Ectodermal cell (in vitro differentiated cells): ENCODE results near the gene TGM2.

ENCODE experiments used
- H3K27ac ChIP-seq: 2 replicates; pipeline ENCODE4 v1.7.0; 2013; ENCODE audit warnings: mild to moderate bottlenecking, low read depth, low read length; ENCODE audit not compliant: insufficient read depth, poor library complexity, severe bottlenecking
- H3K27me3 ChIP-seq: 2 replicates; pipeline ENCODE4 v1.7.0; 2013; ENCODE audit warnings: mild to moderate bottlenecking, low read length; ENCODE audit not compliant: insufficient read depth, control insufficient read depth, poor library complexity, severe bottlenecking
- H3K36me3 ChIP-seq: one replicate; pipeline ENCODE4 v1.7.0; 2013; ENCODE audit warnings: low read length; ENCODE audit not compliant: control insufficient read depth, insufficient read depth
- H3K4me1 ChIP-seq: one replicate; pipeline ENCODE4 v1.7.0; 2013; ENCODE audit warnings: low read length; ENCODE audit not compliant: control insufficient read depth, insufficient read depth
- H3K4me3 ChIP-seq: 2 replicates; pipeline ENCODE4 v1.7.0; 2013; ENCODE audit warnings: low read depth, low read length, control low read depth; ENCODE audit not compliant: insufficient read depth
- H3K9me3 ChIP-seq: 2 replicates; pipeline ENCODE4 v1.7.0; 2013; ENCODE audit warnings: mild to moderate bottlenecking, low read length, moderate library complexity; ENCODE audit not compliant: control insufficient read depth
- WGBS, 2 experiments: methylation state at CpG; one replicate each; pipeline ENCODE4 v1.1.7; 2013; ENCODE audit warnings: missing lambda C conversion rate in 2 of 2; 5-methylcytosine and 5-hydroxymethylcytosine counted together

TGM2 gene

DNA sequence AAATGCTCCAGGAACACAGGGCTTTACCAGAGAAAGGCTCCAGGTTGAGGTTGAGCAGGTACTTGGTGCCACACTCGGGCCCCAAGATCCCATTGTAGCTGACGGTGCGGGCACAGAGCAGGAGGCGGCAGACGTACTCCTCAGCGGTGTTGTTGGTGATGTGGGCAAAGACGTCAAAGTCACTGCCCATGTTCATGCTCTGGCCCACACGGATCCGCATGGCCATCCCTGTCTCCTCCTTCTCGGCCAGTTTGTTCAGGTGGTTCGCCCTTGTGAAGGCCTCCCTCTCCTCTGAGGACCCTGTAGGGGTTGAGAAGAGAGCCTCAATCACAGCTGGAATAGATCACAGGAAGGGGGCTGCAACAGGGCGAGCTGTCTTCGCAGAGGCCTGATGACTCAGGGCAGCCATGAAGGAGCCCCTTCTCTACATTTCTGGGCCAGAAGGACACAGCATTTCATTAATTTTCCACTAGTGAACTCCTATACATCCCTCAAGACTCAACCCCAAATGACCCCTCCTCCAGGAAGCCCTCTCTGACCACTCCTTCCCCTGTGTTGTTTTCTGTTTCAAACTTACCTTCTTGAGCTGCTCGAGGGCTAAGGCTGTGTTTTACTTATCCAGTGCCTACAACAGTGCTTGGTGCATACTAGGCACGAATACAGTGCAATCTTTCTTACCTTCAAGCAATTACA is 26.8 kb downstream of the TGM2 start:
- Histone ChIP-seq H3K9me3 (no peaks in the 10 kb centered on the region), H3K4me1 (peaks cover 3% of the 10 kb centered on the region), H3K36me3 (no peaks in the 10 kb centered on the region), H3K4me3 (no peak overlapping the region), H3K27me3 (no peaks in the 10 kb centered on the region), H3K27ac (no peak overlapping the region)
- WGBS, 2 experiments, result 91 to 93% methylated on average over 15 of the region's 15 CpGs

- 92 to 95% methylated on average over 11 of the region's 11 CpGs for WGBS, 2 experiments
- H3K9me3 ChIP-seq, result no peaks in the 10 kb centered on the region
- no peak overlapping the region for H3K4me3 ChIP-seq
- H3K36me3 ChIP-seq, result no peaks in the 10 kb centered on the region
- no peak overlapping the region for H3K27ac ChIP-seq
- H3K27me3 ChIP-seq, result no peaks in the 10 kb centered on the region
- no peaks in the 10 kb centered on the region for H3K4me1 ChIP-seq
Measured at GRCh38 chr20:38137441-38138037, 27.5 kb downstream of the TGM2 start.

DNA sequence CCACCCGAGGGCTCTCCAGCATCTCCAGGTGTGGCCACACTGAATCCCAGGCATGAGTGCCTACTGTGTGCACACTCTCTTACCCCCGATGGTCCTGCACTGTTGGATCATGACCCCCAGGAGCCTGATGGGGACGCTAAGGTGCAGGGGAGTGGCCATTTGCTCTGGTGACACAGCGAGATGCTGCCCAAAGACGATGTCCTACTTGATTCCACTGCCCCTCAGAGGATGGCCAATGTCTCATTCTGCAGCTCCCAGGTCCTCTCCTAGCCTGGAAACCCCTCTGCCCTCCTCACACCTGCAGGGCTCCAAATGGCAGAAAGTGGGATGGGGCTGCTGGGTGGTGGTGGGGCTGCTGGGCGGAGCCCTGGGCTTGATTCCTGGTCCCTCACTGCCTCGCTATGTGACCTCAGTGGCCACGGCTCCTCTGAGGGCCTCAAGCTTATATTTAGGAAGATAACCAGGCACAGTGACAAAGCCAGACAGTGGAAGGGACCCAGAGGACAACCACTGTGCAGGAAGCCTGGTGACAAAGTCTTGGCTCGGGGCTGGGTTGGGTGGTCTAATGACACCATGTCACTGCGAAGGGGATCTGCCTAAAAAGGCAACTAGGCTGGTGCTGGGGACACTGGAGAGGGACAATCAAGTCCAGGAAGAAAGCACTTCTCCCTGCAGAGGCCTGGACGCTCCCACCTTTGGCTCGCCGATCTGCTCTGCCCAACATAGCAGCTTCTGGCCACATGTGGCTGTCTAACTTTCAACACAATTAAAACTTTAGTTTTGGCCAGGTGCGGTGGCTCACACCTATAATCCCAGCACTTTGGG is 28.4 kb downstream of the TGM2 start:
- 88 to 93% methylated on average over 14 of the region's 14 CpGs for WGBS, 2 experiments
- Histone ChIP-seq H3K36me3 (no peaks in the 10 kb centered on the region), H3K4me1 (no peaks in the 10 kb centered on the region), H3K4me3 (no peak overlapping the region), H3K27ac (no peak overlapping the region), H3K27me3 (no peaks in the 10 kb centered on the region), H3K9me3 (no peaks in the 10 kb centered on the region)

DNA sequence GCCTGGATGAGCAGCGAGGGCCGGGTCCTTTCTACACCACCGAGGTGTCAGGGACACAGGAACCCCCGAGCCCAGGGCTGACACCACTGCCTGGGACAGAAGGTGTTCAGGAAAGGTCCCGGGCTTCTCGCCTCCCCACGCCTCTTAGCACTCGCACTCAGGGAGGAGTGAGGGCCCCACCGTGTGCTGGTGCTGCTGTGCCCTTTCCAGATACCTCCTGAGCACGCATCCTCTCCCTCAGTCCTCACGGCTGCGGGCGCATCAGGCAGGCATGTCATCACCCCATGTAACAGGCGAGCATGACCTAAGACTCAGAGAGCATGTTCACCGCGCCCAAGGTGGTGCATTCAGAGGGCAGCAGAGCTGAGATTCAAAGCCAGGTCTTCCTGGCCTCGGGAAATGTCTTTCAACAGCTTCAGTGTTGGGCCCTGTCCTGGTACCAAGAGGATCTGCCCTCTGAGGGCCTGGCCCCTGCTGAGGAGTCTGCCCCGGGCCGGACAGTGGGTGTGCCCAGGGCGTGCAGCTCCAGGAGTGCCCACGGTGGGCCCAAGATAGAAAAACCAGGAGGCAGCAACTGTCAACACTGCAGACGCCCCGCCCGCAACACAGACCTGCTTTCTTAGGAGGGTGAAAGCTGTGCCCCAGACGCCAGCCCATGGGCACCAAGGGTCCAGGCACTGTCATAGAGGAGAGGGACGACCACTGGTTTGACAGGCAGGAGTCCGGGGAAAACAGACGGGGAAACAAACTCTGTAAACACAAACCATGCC is 29.2 kb downstream of the TGM2 start:
- Histone ChIP-seq H3K4me3 (no peak overlapping the region), H3K27ac (no peak overlapping the region), H3K36me3 (no peaks in the 10 kb centered on the region), H3K4me1 (no peaks in the 10 kb centered on the region), H3K9me3 (no peaks in the 10 kb centered on the region), H3K27me3 (no peaks in the 10 kb centered on the region)
- 93 to 95% methylated on average over 28 of the region's 28 CpGs for WGBS, 2 experiments

- H3K4me1 ChIP-seq, result no peaks in the 10 kb centered on the region
- H3K36me3 ChIP-seq, result no peaks in the 10 kb centered on the region
- no peaks in the 10 kb centered on the region for H3K9me3 ChIP-seq
- H3K27me3 ChIP-seq, result no peaks in the 10 kb centered on the region
- 91 to 93% methylated on average over 7 of the region's 7 CpGs for whole genome bisulfite sequencing, 2 experiments
- H3K27ac ChIP-seq, result no peak overlapping the region
- no peak overlapping the region for H3K4me3 ChIP-seq
Measured at GRCh38 chr20:38135271-38135650, 29.8 kb downstream of the TGM2 start.

- Histone ChIP-seq H3K4me1 (no peaks in the 10 kb centered on the region), H3K27ac (no peak overlapping the region), H3K36me3 (no peaks in the 10 kb centered on the region), H3K27me3 (no peaks in the 10 kb centered on the region), H3K4me3 (no peak overlapping the region), H3K9me3 (no peaks in the 10 kb centered on the region)
- 84 to 85% methylated on average over 9 of the region's 9 CpGs for WGBS, 2 experiments
Measured at GRCh38 chr20:38134427-38135270, 30.4 kb downstream of the TGM2 start.

- Histone ChIP-seq H3K4me3 (no peak overlapping the region), H3K4me1 (no peaks in the 10 kb centered on the region), H3K27ac (no peak overlapping the region), H3K27me3 (no peaks in the 10 kb centered on the region), H3K36me3 (no peaks in the 10 kb centered on the region), H3K9me3 (no peaks in the 10 kb centered on the region)
- 92 to 93% methylated on average over 10 of the region's 10 CpGs for WGBS, 2 experiments
Measured at GRCh38 chr20:38133680-38134426, 31.2 kb downstream of the TGM2 start.

GRCh38 chr20:38132910-38133501 is 32.1 kb downstream of the TGM2 start:
- Histone ChIP-seq H3K4me3 (no peak overlapping the region), H3K27me3 (no peaks in the 10 kb centered on the region), H3K27ac (no peak overlapping the region), H3K36me3 (no peaks in the 10 kb centered on the region), H3K4me1 (no peaks in the 10 kb centered on the region), H3K9me3 (no peaks in the 10 kb centered on the region)
- 88 to 89% methylated on average over 11 of the region's 11 CpGs for WGBS, 2 experiments
